ENCODE data around the gene PDE11A. TPM values are rescaled to one million over a fixed set of nuclear protein-coding genes. Genes with fewer than 3 reads are reported as not detected.

The PDE11A gene
- total and polyA plus RNA-seq, 8 donors = 0.28 to 5.0 (median 1.7) TPM

DNA sequence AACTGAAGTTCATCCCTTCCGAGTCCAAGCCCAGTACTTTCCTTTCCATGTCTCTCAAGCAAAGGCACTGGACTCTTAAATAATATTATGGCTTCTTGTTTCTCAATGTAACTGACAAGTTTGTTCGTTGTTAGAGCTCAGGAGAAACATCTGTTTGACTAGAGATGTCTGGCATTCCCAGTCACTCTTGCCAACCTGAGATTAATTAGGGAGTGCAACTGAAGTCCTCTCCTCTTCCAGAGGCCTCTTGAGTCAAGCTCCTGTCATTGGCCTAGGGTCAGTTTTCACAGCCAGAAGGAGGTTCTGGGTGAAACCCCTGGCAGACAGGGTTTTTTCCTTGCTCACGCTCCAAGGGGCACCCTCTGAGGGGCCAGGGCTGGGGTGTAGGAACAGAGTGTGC lies 483.9 kb downstream of the PDE11A start:
- Histone ChIP-seq H3K27me3 (no peaks in the 10 kb centered on the region), H3K4me1 (no peaks in the 10 kb centered on the region), H3K4me3 (no peak overlapping the region), H3K36me3 (no peaks in the 10 kb centered on the region), H3K9me3 (no peaks in the 10 kb centered on the region), H3K27ac (no peak overlapping the region)
- TF ChIP-seq, protein P1, sequence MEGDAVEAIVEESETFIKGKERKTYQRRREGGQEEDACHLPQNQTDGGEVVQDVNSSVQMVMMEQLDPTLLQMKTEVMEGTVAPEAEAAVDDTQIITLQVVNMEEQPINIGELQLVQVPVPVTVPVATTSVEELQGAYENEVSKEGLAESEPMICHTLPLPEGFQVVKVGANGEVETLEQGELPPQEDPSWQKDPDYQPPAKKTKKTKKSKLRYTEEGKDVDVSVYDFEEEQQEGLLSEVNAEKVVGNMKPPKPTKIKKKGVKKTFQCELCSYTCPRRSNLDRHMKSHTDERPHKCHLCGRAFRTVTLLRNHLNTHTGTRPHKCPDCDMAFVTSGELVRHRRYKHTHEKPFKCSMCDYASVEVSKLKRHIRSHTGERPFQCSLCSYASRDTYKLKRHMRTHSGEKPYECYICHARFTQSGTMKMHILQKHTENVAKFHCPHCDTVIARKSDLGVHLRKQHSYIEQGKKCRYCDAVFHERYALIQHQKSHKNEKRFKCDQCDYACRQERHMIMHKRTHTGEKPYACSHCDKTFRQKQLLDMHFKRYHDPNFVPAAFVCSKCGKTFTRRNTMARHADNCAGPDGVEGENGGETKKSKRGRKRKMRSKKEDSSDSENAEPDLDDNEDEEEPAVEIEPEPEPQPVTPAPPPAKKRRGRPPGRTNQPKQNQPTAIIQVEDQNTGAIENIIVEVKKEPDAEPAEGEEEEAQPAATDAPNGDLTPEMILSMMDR (IDR thresholded peaks at IDR 0.05) = no peak
- intact Hi-C loops (cut with DNase I) = no loop called here
- ATAC-seq (no peak), FAIRE-seq (no peak), DNase-seq (no peak)
- WGBS, 2 donors = 75 to 79% methylated on average over 3 of the region's 3 CpGs

DNA sequence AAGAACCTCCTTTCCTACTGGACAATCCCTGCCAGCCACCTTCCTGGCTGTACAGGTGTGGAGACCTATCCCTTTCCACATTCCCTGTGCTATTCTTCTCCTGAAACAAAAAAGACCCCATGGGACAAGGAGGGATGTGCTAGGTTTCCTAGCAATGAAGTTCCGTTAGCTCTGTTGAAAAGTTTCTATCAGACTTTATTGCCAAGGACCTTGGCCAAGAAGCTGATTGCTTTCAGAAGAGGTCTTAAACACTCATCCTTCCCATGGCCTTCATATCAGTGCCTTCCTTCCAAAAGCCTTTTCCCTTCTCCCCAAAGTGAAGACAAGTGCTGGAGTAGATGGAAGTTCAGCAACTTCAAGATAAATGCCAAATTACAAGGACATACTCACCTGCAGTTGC lies 485.2 kb downstream of the PDE11A start:
- intact Hi-C loops (cut with DNase I) = no loop called here
- WGBS, 2 donors = 87 to 89% methylated on average over 1 of the region's 1 CpG
- H3K4me1 ChIP-seq = no peaks in the 10 kb centered on the region
- no peaks in the 10 kb centered on the region for H3K36me3 ChIP-seq
- ATAC-seq (no peak), FAIRE-seq (no peak), DNase-seq (no peak)
- no peak overlapping the region for H3K4me3 ChIP-seq
- no peaks in the 10 kb centered on the region for H3K27me3 ChIP-seq
- TF ChIP-seq, protein P1 (IDR thresholded peaks at IDR 0.05) = no peak
- H3K9me3 ChIP-seq = no peaks in the 10 kb centered on the region
- H3K27ac ChIP-seq = no peak overlapping the region

DNA sequence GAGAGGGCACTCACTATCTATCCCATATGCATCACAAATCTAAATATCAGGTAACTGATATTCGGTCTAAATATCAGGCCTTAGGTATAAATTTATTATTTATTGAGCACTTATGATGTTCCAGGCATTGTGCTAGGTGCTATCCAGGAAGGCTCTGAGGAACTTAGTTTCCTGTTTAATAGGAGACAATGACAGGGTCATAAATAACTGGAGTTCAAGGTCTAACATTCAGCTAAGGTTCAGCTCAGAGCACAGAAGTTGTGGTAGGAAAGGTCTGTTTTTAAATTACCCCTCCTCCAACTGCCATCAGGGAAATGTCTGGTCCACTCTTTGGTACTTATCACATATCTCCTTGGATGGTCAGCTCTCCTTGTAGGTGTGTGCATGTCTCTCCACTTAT lies 486.4 kb downstream of the PDE11A start:
- H3K4me1 ChIP-seq = no peaks in the 10 kb centered on the region
- ATAC-seq = no peak
- H3K27ac ChIP-seq = peak overlapping the region in 1 of 4 donors; percentile 64
- no peaks in the 10 kb centered on the region for H3K36me3 ChIP-seq
- WGBS, 2 donors = 78 to 88% methylated on average over 1 of the region's 1 CpG
- FAIRE-seq = no peak
- no peaks in the 10 kb centered on the region for H3K27me3 ChIP-seq
- no peak for DNase-seq
- TF ChIP-seq, protein P1 (IDR thresholded peaks at IDR 0.05) = no peak
- intact Hi-C loops (cut with DNase I) = no loop called here
- H3K4me3 ChIP-seq = no peak overlapping the region
- H3K9me3 ChIP-seq = no peaks in the 10 kb centered on the region

DNA sequence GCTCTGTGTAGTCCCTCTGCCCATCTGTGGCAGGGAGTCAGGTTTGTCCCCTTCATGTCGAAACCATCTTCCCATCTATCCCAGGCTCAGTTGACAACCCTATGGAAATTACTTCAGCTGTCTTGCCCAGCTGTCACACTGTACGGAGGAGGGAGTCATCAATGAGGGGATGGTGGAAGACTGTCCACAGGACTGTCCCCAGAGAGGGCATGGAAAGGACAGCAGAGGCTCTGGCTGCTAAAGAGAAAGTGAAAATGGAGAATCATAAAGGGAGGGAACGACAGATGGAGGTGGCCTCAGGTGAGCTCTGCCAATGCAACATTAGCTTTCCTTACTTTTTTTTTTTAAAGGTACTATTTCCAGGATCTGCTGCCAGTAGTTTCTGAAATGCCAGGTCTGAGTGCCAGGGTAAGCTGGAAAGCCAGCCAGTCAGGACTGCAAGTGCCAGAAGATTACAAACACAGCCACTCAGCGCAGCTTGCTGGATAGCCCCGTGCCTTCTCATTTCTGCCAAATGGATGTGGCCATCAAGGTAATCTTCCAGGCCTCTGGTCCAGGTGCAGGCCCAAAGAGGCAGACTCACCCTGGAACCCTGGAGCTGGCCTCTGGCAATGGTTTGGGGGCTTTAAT lies 487.2 kb downstream of the PDE11A start:
- no peaks in the 10 kb centered on the region for H3K9me3 ChIP-seq
- TF ChIP-seq, protein P1 (IDR thresholded peaks at IDR 0.05) = no peak
- DNase-seq (peak; percentile 56 to 78 (median 69)), ATAC-seq (peak; percentile 92 to 98 (median 96)), FAIRE-seq (no peak)
- H3K4me3 ChIP-seq = peak overlapping the region in 1 of 4 donors; percentile 20
- no peaks in the 10 kb centered on the region for H3K27me3 ChIP-seq
- 35 to 40% methylated on average over 5 of the region's 5 CpGs for WGBS, 2 donors
- no peaks in the 10 kb centered on the region for H3K4me1 ChIP-seq
- intact Hi-C loops (cut with DNase I) = no loop called here
- H3K36me3 ChIP-seq = no peaks in the 10 kb centered on the region
- H3K27ac ChIP-seq = peak overlapping the region in 3 of 4 donors; percentile 16 to 64 (median 27)

DNA sequence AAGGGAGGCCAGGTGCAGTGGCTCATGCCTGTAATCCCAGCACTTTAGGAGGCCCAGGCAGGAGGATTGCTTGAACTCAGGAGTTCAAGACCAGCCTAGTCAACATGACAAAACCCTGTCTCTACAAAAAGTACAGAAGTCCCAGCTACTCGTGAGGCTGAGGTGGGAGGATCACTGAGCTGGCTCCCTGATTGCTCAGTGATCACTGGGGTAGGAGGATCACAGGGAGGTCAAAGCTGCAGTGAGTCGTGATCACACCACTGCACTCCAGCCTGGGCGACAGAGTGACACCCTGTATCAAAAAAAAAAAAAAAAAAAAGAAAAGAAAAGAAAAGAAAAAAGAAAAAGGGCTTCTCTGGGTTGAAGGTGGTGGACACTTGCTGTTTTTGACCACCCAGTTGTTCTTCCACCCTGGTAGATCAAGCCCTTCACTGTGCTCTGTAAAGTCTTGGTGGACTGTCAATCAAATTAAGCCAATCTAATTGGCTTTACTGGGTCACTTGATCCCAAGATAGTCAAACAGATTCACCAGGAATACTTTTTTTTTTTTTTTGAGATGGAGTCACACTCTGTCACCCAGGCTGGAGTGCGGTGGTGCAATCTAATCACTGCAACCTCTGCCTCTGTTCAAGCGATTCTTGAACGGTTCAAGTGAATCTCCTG lies 488.4 kb downstream of the PDE11A start:
- no peak for FAIRE-seq
- Histone ChIP-seq H3K4me1 (no peaks in the 10 kb centered on the region), H3K27ac (no peak overlapping the region), H3K4me3 (no peak overlapping the region), H3K36me3 (no peaks in the 10 kb centered on the region), H3K9me3 (no peaks in the 10 kb centered on the region), H3K27me3 (no peaks in the 10 kb centered on the region)
- no peak for DNase-seq
- TF ChIP-seq, protein P1 (IDR thresholded peaks at IDR 0.05) = no peak
- ATAC-seq = no peak
- 92 to 94% methylated on average over 6 of the region's 6 CpGs for WGBS, 2 donors
- intact Hi-C loops (cut with DNase I) = no loop called here

Measured in pancreas (tissue), 10 donors.